ENCODE data around the gene WDR45. TPM values are rescaled to one million over a fixed set of nuclear protein-coding genes. Genes with fewer than 3 reads are reported as not detected.

Gene WDR45
- total and polyA plus RNA-seq, 2 of the 13 experiments (the other 11 are each of a cell fraction or from before 2014, with no cell fraction given) = 16.4 to 65.5 TPM

- no peak for TF ChIP-seq PREB (CRISPR knock-in tag; IDR thresholded peaks at IDR 0.05)
- TF ChIP-seq ZNF256 (CRISPR knock-in tag; conservative IDR thresholded peaks at IDR 0.05) = no peak
- no peak for TF ChIP-seq NCOA1 (CRISPR knock-in tag; IDR thresholded peaks at IDR 0.05)
- 0 out of 2 replicates have a peak, but pooled peaks have one; percentile 31 for TF ChIP-seq ZFAT (CRISPR knock-in tag; conservative IDR thresholded peaks at IDR 0.05)
- no peak for TF ChIP-seq GATA4 (IDR thresholded peaks at IDR 0.05; ENCODE audit: borderline replicate concordance, low read depth)
- TF ChIP-seq RXRA (CRISPR knock-in tag; IDR thresholded peaks at IDR 0.05) = no peak
- peak; percentile 98 for TF ChIP-seq ZBED4 (CRISPR knock-in tag; IDR thresholded peaks at IDR 0.05; ENCODE audit: borderline replicate concordance)
- no peak for TF ChIP-seq CENPBD1 (CRISPR knock-in tag; IDR thresholded peaks at IDR 0.05; ENCODE audit: borderline replicate concordance, low read depth)
- peak; percentile 94 for TF ChIP-seq ZNF687 (CRISPR knock-in tag; IDR thresholded peaks at IDR 0.05)
- TF ChIP-seq KDM1A (CRISPR knock-in tag; IDR thresholded peaks at IDR 0.05) = no peak
- TF ChIP-seq ZNF230 (CRISPR knock-in tag; IDR thresholded peaks at IDR 0.05) = no peak
- peak; percentile 75; the same call in 1 of the 2 replicates for TF ChIP-seq ZNF709 (CRISPR knock-in tag; IDR thresholded peaks at IDR 0.05)
- no peak for TF ChIP-seq RFX1 (IDR thresholded peaks at IDR 0.05)
- peak; percentile 81 for TF ChIP-seq GATAD1 (CRISPR knock-in tag; IDR thresholded peaks at IDR 0.05)
- no peak for TF ChIP-seq TMF1 (CRISPR knock-in tag; IDR thresholded peaks at IDR 0.05; ENCODE audit: low read depth)
- TF ChIP-seq IKZF5 (CRISPR knock-in tag; IDR thresholded peaks at IDR 0.05) = no peak
- TF ChIP-seq ZNF180 (CRISPR knock-in tag; IDR thresholded peaks at IDR 0.05; ENCODE audit: borderline replicate concordance, low read depth) = no peak
- peak; percentile 81 for TF ChIP-seq KAT8 (CRISPR knock-in tag; IDR thresholded peaks at IDR 0.05)
- TF ChIP-seq ZNF678 (CRISPR knock-in tag; IDR thresholded peaks at IDR 0.05) = no peak
These were observed at the start of gene WDR45 (continued) for GRCh38 chrX:49079489-49080428.
